Ovary (tissue), 3 donors: ENCODE results near the gene DDTL.
"Not testable (repeated sequence)": the region's sequence is repeated elsewhere in the genome, so short reads cannot be mapped to it uniquely, and the experiment has no call there.

Source experiments
- EP300 ChIP-seq: sonication (generic); formaldehyde crosslinking; IDR thresholded peaks from one replicate; pipeline ENCODE4 v1.6.1; 2017; ENCODE audit warnings: antibody characterized with exemption
- POLR2A ChIP-seq: fragments of 450-650 bp; IDR thresholded peaks from one replicate; pipeline ENCODE4 v1.6.1; 2017; ENCODE audit warnings: antibody characterized with exemption, mild to moderate bottlenecking, moderate library complexity
- TF ChIP-seq, protein P1 (sequence below), 3 donors: fragments of 450-650 bp in 2 of 3; fragments of 200-600 bp in 1 of 3; IDR thresholded peaks; one replicate each; pipeline versions ENCODE4 v1.5.1 to v1.8.0; 2016 to 2022; ENCODE audit warnings: antibody characterized with exemption in 3 of 3, mild to moderate bottlenecking in 1 of 3
- donor health status: DM: no; HTN: no; CAD: no.

DNA sequence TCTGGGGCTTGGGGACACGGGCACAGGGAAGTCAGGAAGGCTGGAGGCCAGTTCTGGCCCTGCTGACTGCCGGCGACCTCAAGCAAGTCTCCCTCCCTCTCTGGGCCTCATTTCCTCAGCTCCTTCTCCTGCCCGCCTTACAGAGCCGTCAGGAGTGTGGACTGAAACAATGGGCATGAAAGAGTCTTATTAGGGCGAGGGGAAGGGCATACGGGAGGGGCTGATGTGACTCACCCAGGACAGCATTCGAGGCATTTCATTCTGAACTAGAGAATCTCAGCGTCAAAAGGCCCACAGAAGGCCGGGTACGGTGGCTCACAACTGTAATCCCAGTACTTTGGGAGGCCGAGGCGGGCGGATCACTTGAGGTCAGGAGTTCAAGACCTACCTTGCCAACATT lies 26.5 kb upstream of the DDTL start:
- not testable (repeated sequence) for TF ChIP-seq POLR2A, EP300
- TF ChIP-seq, protein P1, sequence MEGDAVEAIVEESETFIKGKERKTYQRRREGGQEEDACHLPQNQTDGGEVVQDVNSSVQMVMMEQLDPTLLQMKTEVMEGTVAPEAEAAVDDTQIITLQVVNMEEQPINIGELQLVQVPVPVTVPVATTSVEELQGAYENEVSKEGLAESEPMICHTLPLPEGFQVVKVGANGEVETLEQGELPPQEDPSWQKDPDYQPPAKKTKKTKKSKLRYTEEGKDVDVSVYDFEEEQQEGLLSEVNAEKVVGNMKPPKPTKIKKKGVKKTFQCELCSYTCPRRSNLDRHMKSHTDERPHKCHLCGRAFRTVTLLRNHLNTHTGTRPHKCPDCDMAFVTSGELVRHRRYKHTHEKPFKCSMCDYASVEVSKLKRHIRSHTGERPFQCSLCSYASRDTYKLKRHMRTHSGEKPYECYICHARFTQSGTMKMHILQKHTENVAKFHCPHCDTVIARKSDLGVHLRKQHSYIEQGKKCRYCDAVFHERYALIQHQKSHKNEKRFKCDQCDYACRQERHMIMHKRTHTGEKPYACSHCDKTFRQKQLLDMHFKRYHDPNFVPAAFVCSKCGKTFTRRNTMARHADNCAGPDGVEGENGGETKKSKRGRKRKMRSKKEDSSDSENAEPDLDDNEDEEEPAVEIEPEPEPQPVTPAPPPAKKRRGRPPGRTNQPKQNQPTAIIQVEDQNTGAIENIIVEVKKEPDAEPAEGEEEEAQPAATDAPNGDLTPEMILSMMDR (IDR thresholded peaks at IDR 0.05) = not testable (repeated sequence)
